ENCODE data around the gene PGBD5. TPM values are rescaled to one million over a fixed set of nuclear protein-coding genes. Genes with fewer than 3 reads are reported as not detected.

The PGBD5 gene
- total and polyA plus RNA-seq, 2 donors (not counting 1 experiment from before 2014, with no cell fraction given), result 0.10 to 0.17 TPM

DNA sequence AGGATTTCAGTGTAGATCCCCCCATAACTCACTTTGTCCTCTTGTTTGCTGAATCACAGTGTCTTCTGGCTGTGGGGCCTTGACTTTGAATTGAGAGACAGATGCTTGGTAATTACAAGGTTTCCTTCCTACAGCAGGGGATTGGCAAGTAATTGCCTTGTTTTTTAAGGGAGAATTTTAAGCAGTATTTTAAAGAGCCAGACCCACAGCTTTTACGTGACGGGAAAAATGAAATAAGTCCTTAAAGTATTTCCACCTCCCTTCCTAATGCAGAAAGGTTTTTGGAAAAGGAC lies 41.0 kb downstream of the PGBD5 start:
- Histone ChIP-seq H2AFZ (ENCODE audit: low read length) (no peak overlapping the region), H3K27ac (ENCODE audit: insufficient read depth, low read length) (no peak overlapping the region), H3K36me3 (ENCODE audit: control insufficient read depth, insufficient read depth, low read length) (no peaks in the 10 kb centered on the region), H3K27me3 (ENCODE audit: control insufficient read depth, insufficient read depth, low read length) (no peaks in the 10 kb centered on the region), H3K4me1 (ENCODE audit: control insufficient read depth, extremely low read depth, insufficient read depth, low read length) (no peaks in the 10 kb centered on the region), H3K4me2 (ENCODE audit: extremely low read depth, insufficient read depth, low read length) (no peak overlapping the region), H4K20me1 (ENCODE audit: control insufficient read depth, extremely low read depth, insufficient read depth, low read length) (no peaks in the 10 kb centered on the region), H3K4me3 (replicated peaks in 1 of 4; ENCODE audit: control extremely low read depth in 1 of 4, insufficient read depth in 1 of 4, low read depth in 3 of 4, low read length in 4 of 4) (no peak overlapping the region), H3K79me2 (ENCODE audit: control insufficient read depth, insufficient read depth, low read length) (no peaks in the 10 kb centered on the region), H3K9me3 (ENCODE audit: control insufficient read depth, insufficient read depth, low read depth, low read length) (no peaks in the 10 kb centered on the region), H3K9ac (ENCODE audit: insufficient read depth, low read length) (no peak overlapping the region)
- no peak for DNase-seq (ENCODE audit: low read depth in 2 of 2)
- TF ChIP-seq EZH2 (IDR thresholded peaks at IDR 0.05; ENCODE audit: low read length, missing control alignments), result no peak
- TF ChIP-seq, protein P1, sequence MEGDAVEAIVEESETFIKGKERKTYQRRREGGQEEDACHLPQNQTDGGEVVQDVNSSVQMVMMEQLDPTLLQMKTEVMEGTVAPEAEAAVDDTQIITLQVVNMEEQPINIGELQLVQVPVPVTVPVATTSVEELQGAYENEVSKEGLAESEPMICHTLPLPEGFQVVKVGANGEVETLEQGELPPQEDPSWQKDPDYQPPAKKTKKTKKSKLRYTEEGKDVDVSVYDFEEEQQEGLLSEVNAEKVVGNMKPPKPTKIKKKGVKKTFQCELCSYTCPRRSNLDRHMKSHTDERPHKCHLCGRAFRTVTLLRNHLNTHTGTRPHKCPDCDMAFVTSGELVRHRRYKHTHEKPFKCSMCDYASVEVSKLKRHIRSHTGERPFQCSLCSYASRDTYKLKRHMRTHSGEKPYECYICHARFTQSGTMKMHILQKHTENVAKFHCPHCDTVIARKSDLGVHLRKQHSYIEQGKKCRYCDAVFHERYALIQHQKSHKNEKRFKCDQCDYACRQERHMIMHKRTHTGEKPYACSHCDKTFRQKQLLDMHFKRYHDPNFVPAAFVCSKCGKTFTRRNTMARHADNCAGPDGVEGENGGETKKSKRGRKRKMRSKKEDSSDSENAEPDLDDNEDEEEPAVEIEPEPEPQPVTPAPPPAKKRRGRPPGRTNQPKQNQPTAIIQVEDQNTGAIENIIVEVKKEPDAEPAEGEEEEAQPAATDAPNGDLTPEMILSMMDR (conservative IDR thresholded peaks at IDR 0.05 in 1 of 2, IDR thresholded peaks at IDR 0.05 in 1 of 2; ENCODE audit: low read depth in 1 of 2, low read length in 2 of 2), result no peak

DNA sequence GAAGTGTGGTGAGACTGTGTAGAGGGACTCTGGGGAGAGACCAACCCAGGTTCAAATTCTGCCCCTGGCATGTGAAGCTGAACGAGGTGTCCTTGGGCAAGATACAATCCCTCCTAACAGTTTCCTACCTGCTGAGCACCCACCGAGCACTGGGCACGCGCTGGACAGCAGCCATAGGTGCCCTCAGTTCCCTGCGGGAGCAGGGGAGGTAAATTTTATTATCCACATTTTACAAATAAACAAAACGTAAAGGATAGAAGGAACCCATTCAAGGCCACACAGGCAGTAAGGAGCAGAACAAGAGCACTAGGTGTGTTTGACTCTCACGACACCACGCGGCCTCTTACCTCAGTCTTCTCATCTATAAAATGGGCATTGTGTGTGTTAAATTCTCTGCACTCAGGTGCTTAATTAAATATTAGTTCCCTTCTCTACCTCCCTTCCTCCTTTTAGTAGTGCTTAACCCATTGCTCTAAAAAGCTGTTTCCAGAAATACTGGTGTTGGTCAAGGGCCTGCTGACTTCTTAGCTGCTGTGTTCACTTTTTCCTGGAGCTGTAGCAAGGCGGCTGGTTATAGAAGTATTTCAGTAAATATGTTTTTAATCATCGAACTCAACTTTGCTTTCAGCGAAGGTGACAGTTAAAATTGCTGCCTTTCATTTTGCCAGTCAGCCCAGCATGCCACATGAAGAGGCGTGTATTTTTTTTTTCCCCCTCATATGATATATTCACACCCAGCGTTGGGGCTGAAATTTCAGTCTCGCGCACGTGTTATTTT lies 41.6 kb downstream of the PGBD5 start:
- H3K27me3 ChIP-seq (ENCODE audit: control insufficient read depth, insufficient read depth, low read length), result no peaks in the 10 kb centered on the region
- no peak overlapping the region for H3K4me2 ChIP-seq (ENCODE audit: extremely low read depth, insufficient read depth, low read length)
- no peak for DNase-seq (ENCODE audit: low read depth in 2 of 2)
- no peak overlapping the region for H3K9ac ChIP-seq (ENCODE audit: insufficient read depth, low read length)
- H4K20me1 ChIP-seq (ENCODE audit: control insufficient read depth, extremely low read depth, insufficient read depth, low read length), result no peaks in the 10 kb centered on the region
- no peaks in the 10 kb centered on the region for H3K4me1 ChIP-seq (ENCODE audit: control insufficient read depth, extremely low read depth, insufficient read depth, low read length)
- H3K9me3 ChIP-seq (ENCODE audit: control insufficient read depth, insufficient read depth, low read depth, low read length), result no peaks in the 10 kb centered on the region
- H2AFZ ChIP-seq (ENCODE audit: low read length), result no peak overlapping the region
- H3K79me2 ChIP-seq (ENCODE audit: control insufficient read depth, insufficient read depth, low read length), result no peaks in the 10 kb centered on the region
- TF ChIP-seq, protein P1 (conservative IDR thresholded peaks at IDR 0.05 in 1 of 2, IDR thresholded peaks at IDR 0.05 in 1 of 2; ENCODE audit: low read depth in 1 of 2, low read length in 2 of 2), result no peak
- TF ChIP-seq EZH2 (IDR thresholded peaks at IDR 0.05; ENCODE audit: low read length, missing control alignments), result no peak
- H3K4me3 ChIP-seq (replicated peaks in 1 of 4; ENCODE audit: control extremely low read depth in 1 of 4, insufficient read depth in 1 of 4, low read depth in 3 of 4, low read length in 4 of 4), result no peak overlapping the region
- H3K36me3 ChIP-seq (ENCODE audit: control insufficient read depth, insufficient read depth, low read length), result no peaks in the 10 kb centered on the region
- H3K27ac ChIP-seq (ENCODE audit: insufficient read depth, low read length), result no peak overlapping the region

DNA sequence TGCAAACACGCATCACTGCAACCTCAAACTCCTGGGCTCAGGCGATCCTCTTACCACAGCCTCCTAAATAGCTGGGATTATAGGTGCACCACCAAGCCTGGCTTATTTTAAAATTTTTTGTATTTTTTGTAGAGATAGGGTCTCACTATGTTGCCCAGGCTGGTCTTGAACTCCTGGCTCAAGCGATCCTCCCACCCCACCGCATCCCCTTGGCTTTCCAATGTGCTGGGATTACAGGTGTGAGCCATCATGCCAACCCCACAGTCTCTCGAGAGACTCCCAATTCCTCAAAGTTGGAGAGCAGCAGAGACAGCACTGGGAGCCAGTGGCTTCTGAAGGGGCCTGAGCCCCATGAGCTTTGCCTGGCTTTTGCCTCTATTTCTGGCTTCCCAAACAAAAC lies 42.7 kb downstream of the PGBD5 start:
- no peaks in the 10 kb centered on the region for H3K27me3 ChIP-seq (ENCODE audit: control insufficient read depth, insufficient read depth, low read length)
- H3K79me2 ChIP-seq (ENCODE audit: control insufficient read depth, insufficient read depth, low read length), result no peaks in the 10 kb centered on the region
- no peaks in the 10 kb centered on the region for H3K4me1 ChIP-seq (ENCODE audit: control insufficient read depth, extremely low read depth, insufficient read depth, low read length)
- H3K36me3 ChIP-seq (ENCODE audit: control insufficient read depth, insufficient read depth, low read length), result no peaks in the 10 kb centered on the region
- TF ChIP-seq, protein P1 (conservative IDR thresholded peaks at IDR 0.05 in 1 of 2, IDR thresholded peaks at IDR 0.05 in 1 of 2; ENCODE audit: low read depth in 1 of 2, low read length in 2 of 2), result no peak
- no peak for TF ChIP-seq EZH2 (IDR thresholded peaks at IDR 0.05; ENCODE audit: low read length, missing control alignments)
- H3K9ac ChIP-seq (ENCODE audit: insufficient read depth, low read length), result no peak overlapping the region
- H3K9me3 ChIP-seq (ENCODE audit: control insufficient read depth, insufficient read depth, low read depth, low read length), result no peaks in the 10 kb centered on the region
- DNase-seq (ENCODE audit: low read depth in 2 of 2), result no peak
- H4K20me1 ChIP-seq (ENCODE audit: control insufficient read depth, extremely low read depth, insufficient read depth, low read length), result no peaks in the 10 kb centered on the region
- H2AFZ ChIP-seq (ENCODE audit: low read length), result no peak overlapping the region
- H3K27ac ChIP-seq (ENCODE audit: insufficient read depth, low read length), result no peak overlapping the region
- H3K4me3 ChIP-seq (replicated peaks in 1 of 4; ENCODE audit: control extremely low read depth in 1 of 4, insufficient read depth in 1 of 4, low read depth in 3 of 4, low read length in 4 of 4), result no peak overlapping the region
- no peak overlapping the region for H3K4me2 ChIP-seq (ENCODE audit: extremely low read depth, insufficient read depth, low read length)

Data from fibroblast of lung (primary cell).